Measurements from ENCODE around the gene KDM2B. TPM values are rescaled to one million over a fixed set of nuclear protein-coding genes. Genes with fewer than 3 reads are reported as not detected.

Gene KDM2B
- polyA plus RNA-seq, 1 donor (not counting 4 experiments of a cell fraction or from before 2014, with no cell fraction given) = 10.3 TPM

DNA sequence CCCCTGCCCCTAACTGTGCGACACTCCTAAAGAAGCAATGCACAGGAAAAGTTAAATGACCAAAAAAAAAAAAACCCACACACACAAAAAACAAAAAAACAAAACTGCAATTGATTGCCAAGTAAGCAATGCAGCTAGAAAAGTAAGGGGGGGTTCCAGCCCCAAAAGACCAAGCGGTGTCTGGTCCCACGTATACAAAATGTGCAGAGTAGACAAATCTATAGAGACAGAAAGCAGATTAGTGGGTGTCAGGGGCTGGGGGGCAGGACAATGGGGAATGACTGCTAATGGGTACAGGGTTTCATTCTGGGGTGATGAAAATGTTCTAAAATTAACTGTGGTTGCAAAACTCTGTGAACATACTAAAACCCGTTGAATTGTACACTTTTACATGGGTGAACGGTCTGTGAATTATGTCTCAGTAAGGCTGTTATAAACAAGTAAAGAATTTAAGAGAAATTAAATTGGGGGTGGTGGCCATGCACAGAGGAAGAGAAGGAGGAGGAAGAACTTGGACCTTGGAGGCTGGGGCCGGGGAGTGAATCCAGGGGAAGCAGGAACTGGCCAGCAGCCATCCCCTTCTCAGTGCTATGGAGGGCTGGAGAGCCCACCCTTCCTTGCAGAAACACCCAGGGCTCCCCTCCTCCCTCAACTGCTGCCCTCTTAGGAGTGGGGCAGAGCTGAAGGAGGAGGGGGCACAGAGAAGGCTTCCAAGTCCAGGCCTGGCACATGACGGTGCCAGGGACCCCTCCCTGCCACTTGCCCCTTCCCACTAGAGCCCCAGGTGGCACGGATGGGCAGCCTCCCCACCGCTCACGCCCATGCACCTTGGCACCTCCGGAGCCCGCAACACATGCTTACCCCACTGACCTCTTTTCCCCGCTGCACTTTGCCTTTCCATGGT is 45.4 kb downstream of the KDM2B start:
- H3K9ac ChIP-seq (ENCODE audit: control insufficient read depth, extremely low read depth, insufficient read depth, low read length) = no peak overlapping the region
- no peak overlapping the region for H3K4me3 ChIP-seq (ENCODE audit: control insufficient read depth in 2 of 3, extremely low read depth in 1 of 3, insufficient read depth in 2 of 3, low read depth in 1 of 3, low read length in 3 of 3)
- H3K27ac ChIP-seq (ENCODE audit: control insufficient read depth, insufficient read depth, low read length) = no peak overlapping the region
- no peaks in the 10 kb centered on the region for H3K79me2 ChIP-seq (ENCODE audit: control insufficient read depth, insufficient read depth, low read length)
- peaks cover 9% of the 10 kb centered on the region for H3K27me3 ChIP-seq (ENCODE audit: control insufficient read depth, extremely low read depth, insufficient read depth, low read length)
- no peak for TF ChIP-seq EZH2 (IDR thresholded peaks at IDR 0.05; ENCODE audit: low read length)
- TF ChIP-seq, protein P1, sequence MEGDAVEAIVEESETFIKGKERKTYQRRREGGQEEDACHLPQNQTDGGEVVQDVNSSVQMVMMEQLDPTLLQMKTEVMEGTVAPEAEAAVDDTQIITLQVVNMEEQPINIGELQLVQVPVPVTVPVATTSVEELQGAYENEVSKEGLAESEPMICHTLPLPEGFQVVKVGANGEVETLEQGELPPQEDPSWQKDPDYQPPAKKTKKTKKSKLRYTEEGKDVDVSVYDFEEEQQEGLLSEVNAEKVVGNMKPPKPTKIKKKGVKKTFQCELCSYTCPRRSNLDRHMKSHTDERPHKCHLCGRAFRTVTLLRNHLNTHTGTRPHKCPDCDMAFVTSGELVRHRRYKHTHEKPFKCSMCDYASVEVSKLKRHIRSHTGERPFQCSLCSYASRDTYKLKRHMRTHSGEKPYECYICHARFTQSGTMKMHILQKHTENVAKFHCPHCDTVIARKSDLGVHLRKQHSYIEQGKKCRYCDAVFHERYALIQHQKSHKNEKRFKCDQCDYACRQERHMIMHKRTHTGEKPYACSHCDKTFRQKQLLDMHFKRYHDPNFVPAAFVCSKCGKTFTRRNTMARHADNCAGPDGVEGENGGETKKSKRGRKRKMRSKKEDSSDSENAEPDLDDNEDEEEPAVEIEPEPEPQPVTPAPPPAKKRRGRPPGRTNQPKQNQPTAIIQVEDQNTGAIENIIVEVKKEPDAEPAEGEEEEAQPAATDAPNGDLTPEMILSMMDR (optimal IDR thresholded peaks at IDR 0.05 in 1 of 3, IDR thresholded peaks at IDR 0.05 in 1 of 3, conservative IDR thresholded peaks at IDR 0.05 in 1 of 3; ENCODE audit: extremely low read depth in 1 of 3, insufficient read depth in 2 of 3, low read length in 3 of 3) = no peak
- no peaks in the 10 kb centered on the region for H3K36me3 ChIP-seq (ENCODE audit: control insufficient read depth in 2 of 2, extremely low read depth in 1 of 2, insufficient read depth in 2 of 2, low read length in 2 of 2)
- H3K4me2 ChIP-seq (ENCODE audit: control insufficient read depth, extremely low read depth, insufficient read depth, low read depth, low read length) = no peak overlapping the region
- dilution Hi-C loops (cut with MboI; ENCODE audit: extremely low pct_ligation_motif_present, low sequenced_read_pairs) = no loop called here
- H2AFZ ChIP-seq (ENCODE audit: control insufficient read depth, low read length) = no peak overlapping the region
- DNase-seq (ENCODE audit: low read depth, low spot score) (no peak), FAIRE-seq (no peak)
- peaks cover 14% of the 10 kb centered on the region for H3K4me1 ChIP-seq (ENCODE audit: control insufficient read depth, extremely low read depth, insufficient read depth, low read length)
- no peaks in the 10 kb centered on the region for H3K9me3 ChIP-seq (ENCODE audit: control insufficient read depth, low read depth, low read length)
- H4K20me1 ChIP-seq (ENCODE audit: control insufficient read depth, extremely low read depth, insufficient read depth, low read length) = no peaks in the 10 kb centered on the region
- no peaks in the 10 kb centered on the region for H3K9me1 ChIP-seq (ENCODE audit: control insufficient read depth, extremely low read depth, insufficient read depth, low read length)

DNA sequence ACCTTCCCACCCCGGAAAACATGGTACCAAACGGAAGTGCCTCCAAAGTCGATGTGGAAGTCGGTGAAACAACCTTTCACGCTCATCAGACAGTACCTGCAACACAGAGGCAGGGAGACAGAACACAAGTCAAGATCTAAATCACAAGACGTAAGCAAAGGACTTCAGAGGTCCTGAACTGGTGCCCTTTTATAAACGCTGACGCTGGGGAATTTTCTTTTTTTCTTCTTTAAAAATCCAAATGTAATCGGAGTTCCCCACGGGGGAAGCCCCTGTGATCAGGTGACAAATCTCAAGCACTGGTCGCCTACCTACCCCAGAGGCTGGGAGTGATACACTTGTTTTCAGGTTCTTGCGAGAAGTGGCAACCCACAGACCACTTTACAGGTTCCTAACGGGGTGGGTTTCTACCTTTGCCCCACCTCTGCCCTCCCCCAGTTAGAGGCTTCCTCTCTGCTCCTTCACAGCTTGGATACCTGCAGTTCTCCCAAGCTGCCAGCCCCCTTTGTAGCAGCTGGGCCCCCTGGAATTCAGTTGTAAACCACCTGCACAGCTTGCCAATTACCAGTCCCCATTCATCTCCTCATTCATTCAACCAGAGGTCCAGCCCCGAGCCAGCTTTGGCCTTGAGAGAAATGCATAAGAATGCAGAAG is 46.2 kb downstream of the KDM2B start:
- FAIRE-seq (no peak), DNase-seq (ENCODE audit: low read depth, low spot score) (no peak)
- H3K27me3 ChIP-seq (ENCODE audit: control insufficient read depth, extremely low read depth, insufficient read depth, low read length) = peaks cover 9% of the 10 kb centered on the region
- TF ChIP-seq EZH2 (IDR thresholded peaks at IDR 0.05; ENCODE audit: low read length) = no peak
- TF ChIP-seq, protein P1 (optimal IDR thresholded peaks at IDR 0.05 in 1 of 3, IDR thresholded peaks at IDR 0.05 in 1 of 3, conservative IDR thresholded peaks at IDR 0.05 in 1 of 3; ENCODE audit: extremely low read depth in 1 of 3, insufficient read depth in 2 of 3, low read length in 3 of 3) = no peak
- peaks cover 14% of the 10 kb centered on the region for H3K4me1 ChIP-seq (ENCODE audit: control insufficient read depth, extremely low read depth, insufficient read depth, low read length)
- no peaks in the 10 kb centered on the region for H4K20me1 ChIP-seq (ENCODE audit: control insufficient read depth, extremely low read depth, insufficient read depth, low read length)
- dilution Hi-C loops (cut with MboI; ENCODE audit: extremely low pct_ligation_motif_present, low sequenced_read_pairs) = no loop called here
- H3K4me2 ChIP-seq (ENCODE audit: control insufficient read depth, extremely low read depth, insufficient read depth, low read depth, low read length) = no peak overlapping the region
- no peak overlapping the region for H3K27ac ChIP-seq (ENCODE audit: control insufficient read depth, insufficient read depth, low read length)
- H3K4me3 ChIP-seq (ENCODE audit: control insufficient read depth in 2 of 3, extremely low read depth in 1 of 3, insufficient read depth in 2 of 3, low read depth in 1 of 3, low read length in 3 of 3) = no peak overlapping the region
- H3K79me2 ChIP-seq (ENCODE audit: control insufficient read depth, insufficient read depth, low read length) = no peaks in the 10 kb centered on the region
- no peak overlapping the region for H3K9ac ChIP-seq (ENCODE audit: control insufficient read depth, extremely low read depth, insufficient read depth, low read length)
- H2AFZ ChIP-seq (ENCODE audit: control insufficient read depth, low read length) = no peak overlapping the region
- no peaks in the 10 kb centered on the region for H3K9me3 ChIP-seq (ENCODE audit: control insufficient read depth, low read depth, low read length)
- no peaks in the 10 kb centered on the region for H3K9me1 ChIP-seq (ENCODE audit: control insufficient read depth, extremely low read depth, insufficient read depth, low read length)
- H3K36me3 ChIP-seq (ENCODE audit: control insufficient read depth in 2 of 2, extremely low read depth in 1 of 2, insufficient read depth in 2 of 2, low read length in 2 of 2) = no peaks in the 10 kb centered on the region

All from keratinocyte (primary cell).